Ishikawa (cell line): ENCODE data around the gene SLC47A1.

ENCODE experiments used
- CREB1 ChIP-seq: IDR thresholded peaks from 2 replicates; pipeline ENCODE4 v1.6.1; 2012; ENCODE audit warnings: low read depth
- EGR1 ChIP-seq: IDR thresholded peaks from 2 replicates; pipeline ENCODE4 v1.6.1; 2012
- EP300 ChIP-seq: IDR thresholded peaks from 2 replicates; pipeline ENCODE4 v1.6.1; 2012; ENCODE audit warnings: borderline replicate concordance
- RAD21 ChIP-seq: IDR thresholded peaks from 2 replicates; pipeline ENCODE4 v1.6.1; 2012; ENCODE audit warnings: low read depth
- TCF12 ChIP-seq: IDR thresholded peaks from 2 replicates; pipeline ENCODE4 v1.6.1; 2012; ENCODE audit warnings: low read depth
- TF ChIP-seq, protein P1 (sequence below): IDR thresholded peaks from 2 replicates; pipeline ENCODE4 v1.6.1; 2012

DNA sequence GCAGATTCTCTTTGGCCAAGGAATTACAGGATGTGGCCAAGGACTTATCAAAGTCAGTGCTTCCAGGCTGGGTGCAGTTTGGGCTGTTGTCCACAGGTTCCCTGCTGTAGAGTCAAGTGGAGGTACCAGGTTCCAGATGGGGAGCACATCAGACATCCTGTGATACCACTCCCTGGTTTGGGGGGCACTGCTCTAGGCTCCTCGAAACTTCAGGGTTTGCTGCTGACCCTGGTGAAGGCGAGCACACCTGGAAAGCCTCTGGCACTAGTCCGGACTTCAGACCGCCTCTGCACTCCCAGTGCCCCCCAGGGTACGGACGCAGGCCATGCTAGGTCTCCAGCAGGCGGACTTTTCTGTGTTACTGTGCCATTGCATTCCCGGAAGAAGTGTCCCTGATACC, 10.7 kb downstream of the SLC47A1 start:
- TF ChIP-seq CREB1 (no peak), EGR1 (no peak), EP300 (no peak), RAD21 (no peak), TCF12 (no peak)
- TF ChIP-seq, protein P1, sequence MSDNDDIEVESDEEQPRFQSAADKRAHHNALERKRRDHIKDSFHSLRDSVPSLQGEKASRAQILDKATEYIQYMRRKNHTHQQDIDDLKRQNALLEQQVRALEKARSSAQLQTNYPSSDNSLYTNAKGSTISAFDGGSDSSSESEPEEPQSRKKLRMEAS, result no peak
